ENCODE data around the gene FLT4.
"Not testable (repeated sequence)": the region's sequence is repeated elsewhere in the genome, so short reads cannot be mapped to it uniquely, and the experiment has no call there.

FLT4 gene

GRCh38 chr5:180649297-180650039, at the start of gene FLT4:
Gene FLT4 (minus strand): TSS chr5:180649600. CDS start chr5:180649545, 55 bp downstream.
- no peak for DNase-seq (ENCODE audit: low spot score)

- DNase-seq (ENCODE audit: low spot score) = no peak
Observed at GRCh38 chr5:180699042-180699441, 49.6 kb upstream of the FLT4 start.

- no peak for DNase-seq (ENCODE audit: low spot score)
Observed at GRCh38 chr5:180696116-180696515, 46.7 kb upstream of the FLT4 start.

GRCh38 chr5:180692429-180692828, 43.0 kb upstream of the FLT4 start:
- DNase-seq (ENCODE audit: low spot score) = no peak

GRCh38 chr5:180691046-180691445, 41.6 kb upstream of the FLT4 start:
- DNase-seq (ENCODE audit: low spot score) = no peak

- DNase-seq (ENCODE audit: low spot score) = no peak
Observed at GRCh38 chr5:180690562-180690961, 41.2 kb upstream of the FLT4 start.

GRCh38 chr5:180689775-180690174, 40.4 kb upstream of the FLT4 start:
- DNase-seq (ENCODE audit: low spot score) = no peak

- no peak for DNase-seq (ENCODE audit: low spot score)
Observed at GRCh38 chr5:180689071-180689694, 39.8 kb upstream of the FLT4 start.

GRCh38 chr5:180688330-180689070, 39.1 kb upstream of the FLT4 start:
- no peak for DNase-seq (ENCODE audit: low spot score)

GRCh38 chr5:180686799-180687198, 37.4 kb upstream of the FLT4 start:
- DNase-seq (ENCODE audit: low spot score) = not testable (repeated sequence)

GRCh38 chr5:180684623-180685161, 35.3 kb upstream of the FLT4 start:
- no peak for DNase-seq (ENCODE audit: low spot score)

GRCh38 chr5:180683220-180683922, 34.0 kb upstream of the FLT4 start:
- no peak for DNase-seq (ENCODE audit: low spot score)

- DNase-seq (ENCODE audit: low spot score) = no peak
Observed at GRCh38 chr5:180682560-180682959, 33.2 kb upstream of the FLT4 start.

GRCh38 chr5:180682008-180682407, 32.6 kb upstream of the FLT4 start:
- not testable (repeated sequence) for DNase-seq (ENCODE audit: low spot score)

GRCh38 chr5:180678319-180678718, 28.9 kb upstream of the FLT4 start:
- DNase-seq (ENCODE audit: low spot score) = not testable (repeated sequence)

- DNase-seq (ENCODE audit: low spot score) = no peak
Observed at GRCh38 chr5:180675036-180675635, 25.7 kb upstream of the FLT4 start.

GRCh38 chr5:180674090-180674475, 24.7 kb upstream of the FLT4 start:
- not testable (repeated sequence) for DNase-seq (ENCODE audit: low spot score)

- DNase-seq (ENCODE audit: low spot score) = no peak
Observed at GRCh38 chr5:180673371-180674089, 24.1 kb upstream of the FLT4 start.

GRCh38 chr5:180671958-180672524, 22.6 kb upstream of the FLT4 start:
- not testable (repeated sequence) for DNase-seq (ENCODE audit: low spot score)

- DNase-seq (ENCODE audit: low spot score) = peak; percentile 50
Observed at GRCh38 chr5:180670586-180671359, 21.4 kb upstream of the FLT4 start.
